Peyer's patch (tissue), 4 donors: Measurements from ENCODE around the gene UQCRQ.

ENCODE experiments used
- CTCF ChIP-seq, 6 experiments: fragments of 450-650 bp in 4 of 6; fragments of 200-600 bp in 2 of 6; sonication (generic) in 1 of 6; IDR thresholded peaks; one replicate each; pipeline ENCODE4 v1.5.1; 2017 to 2019; ENCODE audit warnings: antibody characterized with exemption in 6 of 6, mild to moderate bottlenecking in 3 of 6, moderate library complexity in 1 of 6
- POLR2A ChIP-seq, 2 donors: fragments of 450-650 bp; IDR thresholded peaks; one replicate each; pipeline ENCODE4 v1.5.1; 2017; ENCODE audit warnings: antibody characterized with exemption in 2 of 2, mild to moderate bottlenecking in 2 of 2, moderate library complexity in 2 of 2

- no peak for TF ChIP-seq CTCF (IDR thresholded peaks at IDR 0.05)
- no peak for TF ChIP-seq POLR2A (IDR thresholded peaks at IDR 0.05)
These were observed 31.7 kb downstream of the UQCRQ start for GRCh38 chr5:132898094-132898493.
